ENCODE data around the gene ZCCHC13. TPM values are rescaled to one million over a fixed set of nuclear protein-coding genes. Genes with fewer than 3 reads are reported as not detected.

The ZCCHC13 gene
- total and polyA plus RNA-seq, 2 donors (not counting 3 experiments of a cell fraction or from before 2014, with no cell fraction given): not detected

- Histone ChIP-seq H3K27me3 (ENCODE audit: control insufficient read depth in 2 of 2, insufficient read depth in 2 of 2, low read length in 2 of 2) (no peaks in the 10 kb centered on the region), H3K79me2 (ENCODE audit: control insufficient read depth, insufficient read depth, low read length) (peaks cover 9% of the 10 kb centered on the region), H3K9ac (replicated peaks; ENCODE audit: extremely low read depth, insufficient read depth, low read length) (no peak overlapping the region), H3K4me1 (ENCODE audit: control insufficient read depth, extremely low read depth, insufficient read depth, low read length) (no peaks in the 10 kb centered on the region), H3K36me3 (ENCODE audit: control insufficient read depth in 2 of 2, extremely low read depth in 1 of 2, insufficient read depth in 2 of 2, low read length in 2 of 2) (peaks cover 9 to 10% of the 10 kb centered on the region in 2 experiments), H2AFZ (ENCODE audit: low read depth, low read length) (no peak overlapping the region), H3K9me1 (replicated peaks; ENCODE audit: control insufficient read depth, extremely low read depth, insufficient read depth, low read length) (no peaks in the 10 kb centered on the region), H3K9me3 (replicated peaks; ENCODE audit: control insufficient read depth, insufficient read depth, low read length) (no peaks in the 10 kb centered on the region), H3K4me3 (replicated peaks in 1 of 3; ENCODE audit: insufficient read depth in 1 of 3, low read depth in 1 of 3, low read length in 3 of 3) (no peak overlapping the region), H3K27ac (ENCODE audit: insufficient read depth, low read depth, low read length) (no peak overlapping the region), H4K20me1 (replicated peaks; ENCODE audit: control insufficient read depth, extremely low read depth, insufficient read depth, low read length) (no peaks in the 10 kb centered on the region), H3K4me2 (ENCODE audit: insufficient read depth, low read length) (no peak overlapping the region)
- POLR2A ChIA-PET: no interaction called here
- FAIRE-seq (no peak), DNase-seq (ENCODE audit: low read depth, low spot score) (no peak)
- intact Hi-C loops (cut with micrococcal nuclease): no loop called here
- dilution Hi-C loops (cut with MboI; ENCODE audit: extremely low pct_ligation_motif_present, low sequenced_read_pairs): no loop called here
- CTCF ChIA-PET: no interaction called here
- BruUV-seq (replicated peaks): no TSS peak
- TF ChIP-seq FOS (IDR thresholded peaks at IDR 0.05; ENCODE audit: borderline replicate concordance, insufficient read depth, low read length): no peak
- TF ChIP-seq JUN (IDR thresholded peaks at IDR 0.05; ENCODE audit: borderline replicate concordance, insufficient read depth, insufficient read length, low read depth): no peak
- no peak for TF ChIP-seq POLR2A (IDR thresholded peaks at IDR 0.05; ENCODE audit: low read depth, low read length)
- TF ChIP-seq POLR2AphosphoS5 (IDR thresholded peaks at IDR 0.05; ENCODE audit: insufficient read depth, low read depth, low read length): no peak
- TF ChIP-seq MYC (IDR thresholded peaks at IDR 0.05; ENCODE audit: low read depth, low read length): no peak
- TF ChIP-seq EZH2 (IDR thresholded peaks at IDR 0.05; ENCODE audit: borderline replicate concordance, low read depth, low read length, severe bottlenecking): no peak
- no peak for TF ChIP-seq GATA2 (IDR thresholded peaks at IDR 0.05; ENCODE audit: insufficient read depth, insufficient read length, low read depth, low read length)
- TF ChIP-seq, protein P1, sequence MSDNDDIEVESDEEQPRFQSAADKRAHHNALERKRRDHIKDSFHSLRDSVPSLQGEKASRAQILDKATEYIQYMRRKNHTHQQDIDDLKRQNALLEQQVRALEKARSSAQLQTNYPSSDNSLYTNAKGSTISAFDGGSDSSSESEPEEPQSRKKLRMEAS (IDR thresholded peaks at IDR 0.05; ENCODE audit: insufficient read depth, insufficient read length): no peak
- no peak for TF ChIP-seq CTCF (IDR thresholded peaks at IDR 0.05; ENCODE audit: extremely low read depth in 1 of 2, insufficient read depth in 1 of 2, low read depth in 1 of 2, low read length in 2 of 2)
Observed at GRCh38 chrX:74277320-74277719, 26.7 kb upstream of the ZCCHC13 start.

Measured in endothelial cell of umbilical vein (primary cell).